GM12878 (cell line): ENCODE measurements around the gene PHF3. TPM values are rescaled to one million over a fixed set of nuclear protein-coding genes. Genes with fewer than 3 reads are reported as not detected.

Experiments
- ATAC-seq: fragments of 200-7000 bp; cut with Tn5 transposase; 3 replicates; pipeline ENCODE4 v1.9.1; 2020; ENCODE audit warnings: mild to moderate bottlenecking, moderate library complexity
- BruUV-seq: library from RNA; stranded (reverse); fragments of 400-500 nt; replicated peaks from 2 replicates; lab custom pipeline; 2021; lab: Mats Ljungman, UMichigan
- CTCF ChIA-PET: fragments of 300-600 bp; sonication (Branson Sonifier 250); formaldehyde crosslinking; extraction: SDS; loops from one replicate; lab custom pipeline; 2021; ENCODE audit warnings: inconsistent platforms; lab: Yijun Ruan, JAX
- POLR2A ChIA-PET: fragments of 350-600 bp; formaldehyde crosslinking; extraction: SDS; loops from one replicate; lab custom pipeline; 2021; ENCODE audit warnings: inconsistent platforms; lab: Charles Lee
- RAD21 ChIA-PET: fragments of 300-600 bp; sonication (Branson Sonifier 250); formaldehyde crosslinking; loops from one replicate; lab custom pipeline; 2023; ENCODE audit warnings: antibody characterized with exemption; ENCODE audit not compliant: unreplicated experiment; lab: Charles Lee
- SMC1A ChIA-PET: fragments of 300-600 bp; sonication (Branson Sonifier 250); formaldehyde crosslinking; loops from one replicate; lab custom pipeline; 2023; ENCODE audit not compliant: unreplicated experiment, uncharacterized antibody; lab: Charles Lee
- DNase-seq: peaks from one replicate; pipeline ENCODE4 v3.0.0-alpha.2; 2011; ENCODE audit warnings: low read depth, low spot score
- FAIRE-seq: peaks from 3 replicates; lab custom pipeline; 2011; peaks lifted over from hg19 to GRCh38; lab: Jason Lieb, UNC
- H2AFZ ChIP-seq: 2 replicates; pipeline ENCODE4 v1.6.0; 2011; ENCODE audit warnings: low read depth, low read length, control low read depth; ENCODE audit not compliant: control insufficient read depth
- H3K27ac ChIP-seq: 2 replicates; pipeline ENCODE4 v1.5.1; 2011; ENCODE audit warnings: control low read depth; ENCODE audit not compliant: control insufficient read depth, insufficient read depth
- H3K27me3 ChIP-seq, 2 experiments: replicated peaks in 1 of 2; 2 replicates each; pipeline versions ENCODE4 v1.6.0 to v1.6.1; 2011; ENCODE audit warnings: low read length in 1 of 2; ENCODE audit not compliant: control insufficient read depth in 2 of 2, insufficient read depth in 2 of 2
- H3K36me3 ChIP-seq, 2 experiments: 2 replicates each; pipeline ENCODE4 v1.5.1; 2011; ENCODE audit warnings: low read length in 1 of 2; ENCODE audit not compliant: control insufficient read depth in 2 of 2, insufficient read depth in 2 of 2
- H3K4me1 ChIP-seq: 2 replicates; pipeline ENCODE4 v1.6.1; 2011; ENCODE audit warnings: mild to moderate bottlenecking, low read length, moderate library complexity, mixed read lengths; ENCODE audit not compliant: control insufficient read depth, insufficient read depth
- H3K4me2 ChIP-seq: 2 replicates; pipeline ENCODE4 v1.6.0; 2011; ENCODE audit warnings: control low read depth; ENCODE audit not compliant: control insufficient read depth, insufficient read depth
- H3K4me3 ChIP-seq: fragments of 200-600 bp; sonication (generic); 2 replicates; pipeline ENCODE4 v1.5.1; 2016
- H3K79me2 ChIP-seq: 2 replicates; pipeline ENCODE4 v1.6.0; 2011; ENCODE audit warnings: low read length; ENCODE audit not compliant: control insufficient read depth, insufficient read depth
- H3K9ac ChIP-seq: 2 replicates; pipeline ENCODE4 v1.8.0; 2011; ENCODE audit warnings: low read length, control low read depth, mixed read lengths; ENCODE audit not compliant: control insufficient read depth, insufficient read depth
- H3K9me3 ChIP-seq: replicated peaks from 3 replicates; pipeline ENCODE4 v1.5.1; 2011; ENCODE audit warnings: mild to moderate bottlenecking, low read length; ENCODE audit not compliant: control insufficient read depth, insufficient read depth
- H4K20me1 ChIP-seq: 2 replicates; pipeline ENCODE4 v1.6.0; 2011; ENCODE audit not compliant: control insufficient read depth, insufficient read depth
- BMI1 ChIP-seq: fragments of 450-650 bp; IDR thresholded peaks from 2 replicates; pipeline ENCODE4 v1.6.1; 2016; ENCODE audit warnings: mild to moderate bottlenecking, moderate library complexity, borderline replicate concordance
- RCOR1 ChIP-seq: conservative IDR thresholded peaks from 2 replicates; pipeline ENCODE4 v1.6.1; 2012; ENCODE audit warnings: low read depth, low read length, improper control_type of control experiment
- WGBS: methylation state at CpG from one replicate; pipeline ENCODE4 v1.1.6; 2016; ENCODE audit warnings: low lambda C conversion rate; ENCODE audit not compliant: insufficient replicate concordance, insufficient coverage; ENCODE audit errors: missing lambda C conversion rate; 5-methylcytosine and 5-hydroxymethylcytosine counted together
- in situ Hi-C: fragments of 300-500 bp; cut with MboI; formaldehyde crosslinking; loops from 9 replicates; pipeline ENCODE4 v1.14.3; 2018; ENCODE audit warnings: mixed read lengths
- intact Hi-C: fragments of 100-400 bp; cut with micrococcal nuclease; formaldehyde crosslinking; loops from one replicate; pipeline ENCODE4 v1.14.2; 2022; ENCODE audit not compliant: unreplicated experiment
- polyA plus RNA-seq, 11 experiments: library from polyadenylated mRNA; depleted of rRNA in 4 of 11; unstranded in 6 of 11; stranded (reverse) in 5 of 11; fragments of >200 nt; fragmentation: Nextera tagmentation in 4 of 11; fragmentation: Illumina TruSeq in 1 of 11; extraction: Ambion mirVana in 4 of 11; extraction: Trizol in 1 of 11; gene quantifications; 1 replicate in 1 of 11; 2 replicates in 10 of 11; pipeline versions ENCODE4 v1.2.1 to v1.2.3, GENCODE V29; 2011 to 2016; ENCODE audit warnings: inconsistent platforms in 2 of 11, missing spikeins in 2 of 11, low read depth in 1 of 11
- total RNA-seq, 4 experiments: library from RNA; depleted of rRNA in 3 of 4; stranded (reverse); fragments of >200 nt in 3 of 4; fragmentation: Illumina TruSeq in 1 of 4; extraction: Trizol in 1 of 4; gene quantifications; 2 replicates each; pipeline versions ENCODE4 v1.2.1 to v1.2.3, GENCODE V29; 2013 to 2021
- TF ChIP-seq, protein P1 (sequence below): fragments of 450-650 bp; IDR thresholded peaks from 2 replicates; pipeline ENCODE4 v1.6.1; 2016; ENCODE audit warnings: mild to moderate bottlenecking, moderate library complexity, borderline replicate concordance

Gene PHF3
- total and polyA plus RNA-seq, 10 of the 15 experiments (the other 5 are each of a cell fraction or from before 2014, with no cell fraction given) = 8.3 to 61.5 (median 26.6) TPM

GRCh38 chr6:63635215-63635587 is 401 bp upstream of the PHF3 start:
- Histone ChIP-seq H3K4me3 (peak overlapping the region; percentile 78), H3K4me2 (peak overlapping the region; percentile 35), H4K20me1 (no peaks in the 10 kb centered on the region), H3K9ac (peak overlapping the region; percentile 32; the same call in 1 of the 2 replicates), H3K4me1 (no peaks in the 10 kb centered on the region), H3K79me2 (peaks cover 46% of the 10 kb centered on the region), H3K27me3 (no peaks in the 10 kb centered on the region), H3K36me3 (no peaks in the 10 kb centered on the region), H2AFZ (peak overlapping the region; percentile 54), H3K27ac (no peak overlapping the region), H3K9me3 (no peaks in the 10 kb centered on the region)
- CTCF ChIA-PET = interaction anchor here (0.6 to 2.9 kb wide), 11 partner anchors 10 to 282 kb away, joined by 3 to 13 read pairs (median 3); no protein-coding TSS in a partner anchor
- in situ Hi-C loops (no loop called here), intact Hi-C loops (loop anchor here (5.0 kb wide), 1 partner anchor 47 kb away; no protein-coding TSS in a partner anchor)
- TF ChIP-seq BMI1 (no peak), RCOR1 (no peak)
- TF ChIP-seq, protein P1, sequence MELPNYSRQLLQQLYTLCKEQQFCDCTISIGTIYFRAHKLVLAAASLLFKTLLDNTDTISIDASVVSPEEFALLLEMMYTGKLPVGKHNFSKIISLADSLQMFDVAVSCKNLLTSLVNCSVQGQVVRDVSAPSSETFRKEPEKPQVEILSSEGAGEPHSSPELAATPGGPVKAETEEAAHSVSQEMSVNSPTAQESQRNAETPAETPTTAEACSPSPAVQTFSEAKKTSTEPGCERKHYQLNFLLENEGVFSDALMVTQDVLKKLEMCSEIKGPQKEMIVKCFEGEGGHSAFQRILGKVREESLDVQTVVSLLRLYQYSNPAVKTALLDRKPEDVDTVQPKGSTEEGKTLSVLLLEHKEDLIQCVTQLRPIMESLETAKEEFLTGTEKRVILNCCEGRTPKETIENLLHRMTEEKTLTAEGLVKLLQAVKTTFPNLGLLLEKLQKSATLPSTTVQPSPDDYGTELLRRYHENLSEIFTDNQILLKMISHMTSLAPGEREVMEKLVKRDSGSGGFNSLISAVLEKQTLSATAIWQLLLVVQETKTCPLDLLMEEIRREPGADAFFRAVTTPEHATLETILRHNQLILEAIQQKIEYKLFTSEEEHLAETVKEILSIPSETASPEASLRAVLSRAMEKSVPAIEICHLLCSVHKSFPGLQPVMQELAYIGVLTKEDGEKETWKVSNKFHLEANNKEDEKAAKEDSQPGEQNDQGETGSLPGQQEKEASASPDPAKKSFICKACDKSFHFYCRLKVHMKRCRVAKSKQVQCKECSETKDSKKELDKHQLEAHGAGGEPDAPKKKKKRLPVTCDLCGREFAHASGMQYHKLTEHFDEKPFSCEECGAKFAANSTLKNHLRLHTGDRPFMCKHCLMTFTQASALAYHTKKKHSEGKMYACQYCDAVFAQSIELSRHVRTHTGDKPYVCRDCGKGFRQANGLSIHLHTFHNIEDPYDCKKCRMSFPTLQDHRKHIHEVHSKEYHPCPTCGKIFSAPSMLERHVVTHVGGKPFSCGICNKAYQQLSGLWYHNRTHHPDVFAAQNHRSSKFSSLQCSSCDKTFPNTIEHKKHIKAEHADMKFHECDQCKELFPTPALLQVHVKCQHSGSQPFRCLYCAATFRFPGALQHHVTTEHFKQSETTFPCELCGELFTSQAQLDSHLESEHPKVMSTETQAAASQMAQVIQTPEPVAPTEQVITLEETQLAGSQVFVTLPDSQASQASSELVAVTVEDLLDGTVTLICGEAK = 0 out of 2 replicates have a peak, but pooled peaks have one; percentile 26
- RAD21 ChIA-PET = interaction anchor here (0.6 to 4.0 kb wide), 11 partner anchors 12 to 283 kb away, joined by 3 to 17 read pairs (median 4); no protein-coding TSS in a partner anchor
- SMC1A ChIA-PET = interaction anchor here (0.8 to 2.6 kb wide), 8 partner anchors 37 to 283 kb away, joined by 3 to 10 read pairs (median 3); no protein-coding TSS in a partner anchor
- FAIRE-seq (peak; percentile 52), DNase-seq (no peak), ATAC-seq (no peak; the same call in 2 of the 3 replicates)
- 1% methylated on average over 5 of the region's 5 CpGs for WGBS
- BruUV-seq = no TSS peak
- POLR2A ChIA-PET = interaction anchor here (0.6 to 1.3 kb wide), 12 partner anchors 8 to 283 kb away, joined by 3 to 5 read pairs (median 4); no protein-coding TSS in a partner anchor
